Fibroblast of lung (primary cell): ENCODE results near the gene CERS6. TPM values are rescaled to one million over a fixed set of nuclear protein-coding genes. Genes with fewer than 3 reads are reported as not detected.

ENCODE experiments used
- DNase-seq, 2 donors: peaks; one replicate each; pipeline versions ENCODE4 v3.0.0 to v3.0.0-alpha.2; 2010; ENCODE audit warnings: low read depth in 2 of 2
- H2AFZ ChIP-seq: 2 replicates; pipeline ENCODE4 v1.5.1; 2012; ENCODE audit warnings: low read length, control low read depth, inconsistent platforms
- H3K27ac ChIP-seq: 2 replicates; pipeline ENCODE4 v1.5.1; 2011; ENCODE audit warnings: low read length, control low read depth; ENCODE audit not compliant: insufficient read depth
- H3K27me3 ChIP-seq: 2 replicates; pipeline ENCODE4 v1.5.1; 2011; ENCODE audit warnings: mild to moderate bottlenecking, low read length; ENCODE audit not compliant: control insufficient read depth, insufficient read depth
- H3K36me3 ChIP-seq: 2 replicates; pipeline ENCODE4 v1.5.1; 2011; ENCODE audit warnings: low read length; ENCODE audit not compliant: control insufficient read depth, insufficient read depth
- H3K4me1 ChIP-seq: 2 replicates; pipeline ENCODE4 v1.5.1; 2011; ENCODE audit warnings: low read length; ENCODE audit not compliant: control insufficient read depth, insufficient read depth; ENCODE audit errors: extremely low read depth
- H3K4me2 ChIP-seq: 2 replicates; pipeline ENCODE4 v1.5.1; 2011; ENCODE audit warnings: low read length, control low read depth; ENCODE audit not compliant: insufficient read depth; ENCODE audit errors: extremely low read depth
- H3K4me3 ChIP-seq, 4 experiments: fragments of 200-600 bp in 1 of 4; sonication (generic) in 1 of 4; replicated peaks in 1 of 4; 2 replicates each; pipeline ENCODE4 v1.5.1; 2011 to 2016; ENCODE audit warnings: low read length in 4 of 4, low read depth in 3 of 4, mild to moderate bottlenecking in 3 of 4, control low read depth in 2 of 4, inconsistent platforms in 1 of 4, mixed read lengths in 1 of 4; ENCODE audit not compliant: insufficient read depth in 1 of 4; ENCODE audit errors: control extremely low read depth in 1 of 4
- H3K79me2 ChIP-seq: 2 replicates; pipeline ENCODE4 v1.5.1; 2012; ENCODE audit warnings: mild to moderate bottlenecking, low read length, inconsistent platforms; ENCODE audit not compliant: control insufficient read depth, insufficient read depth
- H3K9ac ChIP-seq: 2 replicates; pipeline ENCODE4 v1.5.1; 2011; ENCODE audit warnings: mild to moderate bottlenecking, low read length, control low read depth; ENCODE audit not compliant: insufficient read depth
- H3K9me3 ChIP-seq: 2 replicates; pipeline ENCODE4 v1.5.1; 2012; ENCODE audit warnings: low read depth, low read length; ENCODE audit not compliant: control insufficient read depth, insufficient read depth
- H4K20me1 ChIP-seq: 2 replicates; pipeline ENCODE4 v1.5.1; 2011; ENCODE audit warnings: low read length; ENCODE audit not compliant: control insufficient read depth, insufficient read depth; ENCODE audit errors: extremely low read depth
- CTCF ChIP-seq, 2 donors: IDR thresholded peaks in 1 of 2; conservative IDR thresholded peaks in 1 of 2; 1 replicate in 1 of 2; 2 replicates in 1 of 2; pipeline ENCODE4 v1.5.1; 2011 to 2012; ENCODE audit warnings: low read length in 2 of 2, control low read depth in 1 of 2, inconsistent platforms in 1 of 2, low read depth in 1 of 2, mild to moderate bottlenecking in 1 of 2
- EZH2 ChIP-seq: IDR thresholded peaks from 2 replicates; pipeline ENCODE4 v1.5.1; 2012; ENCODE audit warnings: low read length, control low read depth, mild to moderate bottlenecking; ENCODE audit errors: missing control alignments
- polyA plus RNA-seq, 2 donors: library from polyadenylated mRNA; depleted of rRNA in 1 of 2; stranded (reverse) in 1 of 2; unstranded in 1 of 2; fragments of >200 nt; gene quantifications; 2 replicates each; pipeline ENCODE4 v1.2.1, GENCODE V29; 2011 to 2012; ENCODE audit warnings: missing spikeins in 1 of 2
- total RNA-seq: library from RNA; depleted of rRNA; stranded (reverse); fragments of >200 nt; gene quantifications from 2 replicates; pipeline ENCODE4 v1.2.1, GENCODE V29; 2014

Gene CERS6
- total and polyA plus RNA-seq, 2 donors (not counting 1 experiment from before 2014, with no cell fraction given), result 7.2 to 16.5 TPM

GRCh38 chr2:168600949-168601348, 144.9 kb downstream of the CERS6 start:
- Histone ChIP-seq H3K27me3 (no peaks in the 10 kb centered on the region), H2AFZ (no peak overlapping the region), H3K79me2 (no peaks in the 10 kb centered on the region), H3K4me2 (no peak overlapping the region), H4K20me1 (no peaks in the 10 kb centered on the region), H3K4me1 (no peaks in the 10 kb centered on the region), H3K36me3 (no peaks in the 10 kb centered on the region), H3K27ac (no peak overlapping the region), H3K4me3 (no peak overlapping the region), H3K9me3 (no peaks in the 10 kb centered on the region), H3K9ac (no peak overlapping the region)
- no peak for DNase-seq
- TF ChIP-seq EZH2, result no peak
- no peak for TF ChIP-seq CTCF (conservative IDR thresholded peaks at IDR 0.05 in 1 of 2, IDR thresholded peaks at IDR 0.05 in 1 of 2; ENCODE audit: low read depth in 1 of 2, low read length in 2 of 2)

DNA sequence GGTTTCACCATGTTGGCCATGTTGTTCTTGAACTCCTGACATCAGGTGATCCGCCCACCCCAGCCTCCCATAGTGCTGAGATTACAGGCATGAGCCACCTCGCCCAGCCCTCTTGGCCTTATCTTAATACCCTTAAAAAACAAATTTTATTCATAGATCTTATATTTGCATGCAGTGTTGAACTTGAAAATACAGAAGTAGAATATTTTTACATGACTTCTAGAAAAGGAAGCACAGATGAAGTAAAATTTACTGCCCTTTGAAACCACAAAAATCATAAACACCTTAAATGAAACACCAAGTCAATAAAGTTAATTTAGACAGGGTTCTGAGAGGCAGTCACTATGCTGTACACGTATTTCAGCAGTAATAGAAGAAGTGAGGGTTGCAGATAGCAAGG, 145.7 kb downstream of the CERS6 start:
- no peak for DNase-seq
- H3K9ac ChIP-seq, result no peak overlapping the region
- no peaks in the 10 kb centered on the region for H3K79me2 ChIP-seq
- H2AFZ ChIP-seq, result no peak overlapping the region
- H4K20me1 ChIP-seq, result no peaks in the 10 kb centered on the region
- H3K4me3 ChIP-seq, result no peak overlapping the region
- H3K36me3 ChIP-seq, result no peaks in the 10 kb centered on the region
- no peaks in the 10 kb centered on the region for H3K27me3 ChIP-seq
- TF ChIP-seq CTCF (conservative IDR thresholded peaks at IDR 0.05 in 1 of 2, IDR thresholded peaks at IDR 0.05 in 1 of 2; ENCODE audit: low read depth in 1 of 2, low read length in 2 of 2), result no peak
- TF ChIP-seq EZH2, result no peak
- no peaks in the 10 kb centered on the region for H3K9me3 ChIP-seq
- H3K27ac ChIP-seq, result no peak overlapping the region
- no peak overlapping the region for H3K4me2 ChIP-seq
- no peaks in the 10 kb centered on the region for H3K4me1 ChIP-seq

- no peak overlapping the region for H3K4me2 ChIP-seq
- no peaks in the 10 kb centered on the region for H3K4me1 ChIP-seq
- no peak overlapping the region for H3K27ac ChIP-seq
- H3K36me3 ChIP-seq, result no peaks in the 10 kb centered on the region
- H3K9ac ChIP-seq, result no peak overlapping the region
- no peaks in the 10 kb centered on the region for H4K20me1 ChIP-seq
- H3K4me3 ChIP-seq, result no peak overlapping the region
- no peaks in the 10 kb centered on the region for H3K27me3 ChIP-seq
- H2AFZ ChIP-seq, result no peak overlapping the region
- TF ChIP-seq EZH2 (no peak), CTCF (conservative IDR thresholded peaks at IDR 0.05 in 1 of 2, IDR thresholded peaks at IDR 0.05 in 1 of 2; ENCODE audit: low read depth in 1 of 2, low read length in 2 of 2) (no peak)
- no peak for DNase-seq
- H3K79me2 ChIP-seq, result no peaks in the 10 kb centered on the region
- H3K9me3 ChIP-seq, result no peaks in the 10 kb centered on the region
Observed at GRCh38 chr2:168602379-168602778, 146.3 kb downstream of the CERS6 start.
